HG03558 (cell line): ENCODE data around the gene TECPR1.

Experiments
- ATAC-seq: cut with Tn5 transposase; IDR thresholded peaks from one replicate; pipeline ENCODE4 v1.9.1; 2021; ENCODE audit warnings: moderate number of reproducible peaks; ENCODE audit not compliant: unreplicated experiment; ENCODE audit errors: extremely low read depth

TECPR1 gene

DNA sequence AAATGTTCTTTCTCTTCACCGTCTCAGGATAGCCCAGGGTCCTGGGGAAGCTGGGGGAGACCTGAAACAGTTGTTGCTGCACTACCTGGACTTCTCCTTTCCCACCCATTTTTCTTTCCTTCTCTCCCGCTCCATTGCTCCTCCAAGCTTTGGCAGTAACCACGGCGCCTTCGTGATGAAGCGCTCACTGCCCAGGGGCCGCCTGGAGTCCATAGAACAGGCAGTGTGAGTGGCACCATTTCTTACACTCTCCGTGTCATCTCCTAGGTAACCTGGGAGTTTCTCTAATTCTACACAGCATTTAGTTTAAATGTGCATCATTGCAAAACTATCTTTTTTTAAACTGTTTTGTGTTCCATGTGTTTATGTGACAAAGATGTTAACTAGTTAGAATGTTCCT lies 81.1 kb downstream of the TECPR1 start:
- ATAC-seq: no peak

DNA sequence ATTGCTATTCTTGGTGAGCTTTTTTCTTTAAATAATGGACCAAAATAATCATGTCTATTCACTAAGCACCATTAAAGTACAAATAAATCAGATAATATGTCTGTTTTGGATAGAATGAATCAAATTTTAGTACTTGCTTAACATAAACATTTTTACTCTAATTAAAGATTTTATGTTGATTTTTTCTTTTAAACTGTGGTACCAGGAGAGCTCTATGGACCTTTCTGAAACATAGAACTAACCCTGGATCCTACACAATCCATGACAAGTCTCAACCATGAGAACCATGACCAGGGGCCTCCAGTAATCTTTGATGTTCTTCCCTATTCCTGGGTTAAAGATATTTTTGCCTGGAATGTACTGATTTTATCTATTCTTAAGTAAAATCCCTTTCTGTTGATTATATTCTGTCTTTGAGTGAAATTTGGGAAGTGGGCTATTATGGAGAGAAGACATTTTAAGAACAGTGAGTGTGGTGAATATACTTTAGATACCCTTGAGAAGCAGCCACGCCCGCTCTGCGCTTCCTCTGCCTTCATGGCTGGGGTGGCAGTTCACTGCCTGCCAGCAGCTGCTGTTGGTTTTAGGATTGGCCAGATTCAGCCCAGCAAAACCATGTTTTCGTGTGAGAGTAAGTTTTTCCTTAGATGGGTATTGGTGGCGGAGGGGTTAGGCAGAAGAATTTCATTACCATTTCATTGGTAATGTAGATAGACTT lies 83.0 kb downstream of the TECPR1 start:
- ATAC-seq: no peak

DNA sequence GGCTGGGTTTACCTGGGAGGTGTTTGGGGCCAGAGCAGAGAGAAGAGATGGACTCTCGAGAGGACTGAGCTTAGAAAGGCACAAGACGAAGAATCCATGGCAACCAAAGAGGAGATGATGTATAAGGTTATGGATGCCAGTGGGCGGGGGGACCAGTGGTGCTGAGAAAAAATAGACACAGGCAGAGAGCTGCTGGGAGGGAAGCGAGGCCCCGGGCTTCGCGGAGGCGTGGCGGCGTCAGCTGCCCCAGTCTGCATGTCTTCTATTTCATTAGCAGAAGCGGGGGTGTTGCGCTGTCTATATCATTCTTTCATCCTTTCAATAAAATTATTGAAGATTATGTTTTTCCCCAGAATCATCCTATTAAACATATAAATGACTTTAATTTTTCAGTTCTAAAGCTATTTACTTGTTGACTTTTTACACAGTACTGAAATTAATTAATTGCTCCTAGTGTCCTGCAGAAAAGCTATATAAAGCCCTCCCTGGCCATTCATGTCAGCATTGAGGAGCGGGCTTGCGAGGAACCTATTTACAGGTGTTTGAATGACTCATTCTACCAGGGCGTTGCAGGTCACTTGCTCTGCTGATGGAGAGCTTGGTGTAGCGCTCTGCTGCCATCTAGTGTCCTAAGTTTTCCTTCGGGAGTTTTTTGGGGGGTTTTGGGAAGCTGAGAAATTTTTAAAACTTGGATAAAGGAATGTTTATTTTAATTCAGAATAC lies 83.7 kb downstream of the TECPR1 start:
- ATAC-seq: no peak

DNA sequence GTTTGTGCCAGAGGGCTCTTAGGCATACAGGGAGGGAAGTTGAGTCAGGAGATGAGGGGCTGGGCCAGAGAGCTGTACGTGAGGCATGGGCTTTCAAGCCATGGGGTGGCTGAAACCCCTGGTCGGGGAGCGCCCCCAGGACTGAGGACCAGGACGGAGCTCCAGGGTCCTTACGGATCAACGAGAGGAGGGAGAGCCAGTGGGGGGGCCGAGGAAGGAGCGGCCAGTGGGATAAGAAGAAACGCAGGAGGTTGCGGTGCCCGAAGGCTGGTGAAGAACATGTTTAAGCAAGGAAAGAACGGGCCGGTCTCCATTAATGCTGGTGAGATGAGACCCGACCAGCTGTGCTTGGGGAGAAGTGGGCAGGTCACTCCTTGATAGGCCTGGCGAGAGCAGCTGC lies 84.4 kb downstream of the TECPR1 start:
- no peak for ATAC-seq

DNA sequence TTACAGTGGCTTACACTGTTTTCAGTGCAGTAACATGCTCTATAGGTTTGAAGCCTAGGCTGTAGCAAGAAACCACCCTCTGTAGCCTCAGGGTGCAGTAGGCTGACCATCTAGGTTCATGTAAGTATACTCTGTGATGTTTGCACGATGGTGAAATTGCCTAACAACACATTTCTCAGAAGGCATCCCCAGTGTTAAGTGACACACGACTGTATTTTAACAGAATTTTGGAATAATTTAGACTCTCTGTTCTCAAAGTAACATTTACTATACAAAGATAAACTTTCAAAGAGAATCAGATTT lies 85.4 kb downstream of the TECPR1 start:
- ATAC-seq: no peak

DNA sequence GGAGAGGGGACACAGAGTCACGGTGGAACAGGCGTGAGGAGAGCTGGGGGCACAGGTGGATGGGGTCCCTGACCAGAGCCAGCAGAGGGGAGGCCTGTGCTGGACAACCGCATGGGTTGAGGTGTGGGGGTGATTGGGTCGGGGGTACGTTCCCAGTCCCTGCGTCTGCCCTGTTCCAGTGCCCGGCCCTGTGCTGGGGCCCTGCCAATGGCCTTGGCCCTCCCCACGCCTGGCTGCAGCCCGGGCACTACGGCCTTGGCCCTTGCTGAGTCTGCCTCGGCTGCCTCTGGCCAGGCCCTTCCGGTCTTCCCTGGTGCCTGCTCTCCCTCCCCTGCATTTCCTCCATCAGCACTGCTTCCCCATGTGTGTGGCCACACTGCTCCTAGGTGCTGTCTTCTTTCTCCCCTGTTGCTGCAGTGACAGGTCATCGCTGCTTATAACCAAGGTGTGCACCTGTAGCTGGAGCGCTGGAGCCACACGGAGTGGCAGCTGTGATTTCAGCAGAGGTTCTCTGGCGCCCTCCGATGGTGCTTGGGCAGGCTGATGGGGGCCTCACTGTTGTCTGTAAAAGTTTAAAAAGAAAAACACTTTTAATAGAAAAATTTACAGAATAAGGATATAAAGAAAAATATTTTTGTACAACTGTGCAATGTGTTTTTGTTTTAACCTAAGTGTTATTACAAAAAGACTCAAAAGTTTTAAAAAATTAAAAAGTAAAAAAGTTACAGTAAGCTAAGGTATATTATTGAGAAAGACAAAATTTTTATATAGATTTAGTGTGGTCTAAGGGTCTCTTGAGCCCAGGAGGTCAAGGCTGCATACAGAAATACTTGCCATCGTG lies 86.0 kb downstream of the TECPR1 start:
- no peak for ATAC-seq
